ENCODE measurements around the gene MCCD1.
A peak's percentile ranks its signal among the peaks of the same experiment; 100 is the strongest.

The MCCD1 gene

GRCh38 chr6:31541658-31542521 lies 13.1 kb downstream of the MCCD1 start, which contains the start of gene DDX39B:
TSS of gene DDX39B (minus strand) at chr6:31542003. CDS start at chr6:31540532, 1,471 bp downstream.
- peak; percentile 86 to 92 (median 89) for DNase-seq (ENCODE audit: low read depth in 2 of 3, low spot score in 1 of 3)

- DNase-seq (ENCODE audit: low read depth in 2 of 3, low spot score in 1 of 3): no peak
These were observed 14.9 kb downstream of the MCCD1 start for GRCh38 chr6:31543639-31544038.

- DNase-seq (ENCODE audit: low read depth in 2 of 3, low spot score in 1 of 3): no peak
These were observed 15.9 kb downstream of the MCCD1 start for GRCh38 chr6:31544676-31545075.

- no peak for DNase-seq (ENCODE audit: low read depth in 2 of 3, low spot score in 1 of 3)
These were observed 16.5 kb downstream of the MCCD1 start for GRCh38 chr6:31545291-31545690.

GRCh38 chr6:31546339-31546957 lies 17.7 kb downstream of the MCCD1 start, which contains the start of gene ATP6V1G2:
TSS of gene ATP6V1G2 (minus strand) at chr6:31546608. CDS start at chr6:31546559, 49 bp downstream.
- peak; percentile 84 to 94 (median 91) for DNase-seq (ENCODE audit: low read depth in 2 of 3, low spot score in 1 of 3)

GRCh38 chr6:31546958-31547726 lies 18.4 kb downstream of the MCCD1 start, which contains the start of gene NFKBIL1:
TSS of gene NFKBIL1 (plus strand) at chr6:31547608. CDS start at chr6:31547695, 87 bp downstream.
- DNase-seq (ENCODE audit: low read depth in 2 of 3, low spot score in 1 of 3): peak; percentile 89 to 91 (median 89)

- no peak for DNase-seq (ENCODE audit: low read depth in 2 of 3, low spot score in 1 of 3)
These were observed 19.2 kb downstream of the MCCD1 start for GRCh38 chr6:31547727-31548543.

GRCh38 chr6:31548544-31548873 lies 19.7 kb downstream of the MCCD1 start:
- DNase-seq (ENCODE audit: low read depth in 2 of 3, low spot score in 1 of 3): no peak

- DNase-seq (ENCODE audit: low read depth in 2 of 3, low spot score in 1 of 3): peak in 1 of 3 donors; percentile 44
These were observed 22.6 kb downstream of the MCCD1 start for GRCh38 chr6:31551371-31551770.

GRCh38 chr6:31556307-31556706 lies 27.5 kb downstream of the MCCD1 start:
- DNase-seq (ENCODE audit: low read depth in 2 of 3, low spot score in 1 of 3): no peak

- DNase-seq (ENCODE audit: low read depth in 2 of 3, low spot score in 1 of 3): no peak
These were observed 28.9 kb downstream of the MCCD1 start for GRCh38 chr6:31557443-31558317.

- DNase-seq (ENCODE audit: low read depth in 2 of 3, low spot score in 1 of 3): no peak
These were observed 29.5 kb downstream of the MCCD1 start for GRCh38 chr6:31558318-31558625.

GRCh38 chr6:31558631-31559500 lies 30.1 kb downstream of the MCCD1 start:
- DNase-seq (ENCODE audit: low read depth in 2 of 3, low spot score in 1 of 3): peak in 2 of 3 donors; percentile 68 to 70

GRCh38 chr6:31559606-31559957 lies 30.8 kb downstream of the MCCD1 start:
- DNase-seq (ENCODE audit: low read depth in 2 of 3, low spot score in 1 of 3): no peak

- DNase-seq (ENCODE audit: low read depth in 2 of 3, low spot score in 1 of 3): no peak
These were observed 31.4 kb downstream of the MCCD1 start for GRCh38 chr6:31559958-31560696.

GRCh38 chr6:31560697-31561058 lies 31.9 kb downstream of the MCCD1 start:
- DNase-seq (ENCODE audit: low read depth in 2 of 3, low spot score in 1 of 3): no peak

- DNase-seq (ENCODE audit: low read depth in 2 of 3, low spot score in 1 of 3): no peak
These were observed 39.0 kb downstream of the MCCD1 start for GRCh38 chr6:31567531-31568370.

All from stimulated activated CD4-positive, alpha-beta T cell treated with anti-CD3 and anti-CD28 coated beads, Interleukin-12 subunit alpha, Interleukin-12 subunit beta, amount 100 ng/mL, for 48 hours (primary cell).